ENCODE measurements around the gene CASKIN1.
"Not testable (repeated sequence)": the region's sequence is repeated elsewhere in the genome, so short reads cannot be mapped to it uniquely, and the experiment has no call there.

The CASKIN1 gene

GRCh38 chr16:2155091-2155950 lies 41.1 kb downstream of the CASKIN1 start, which contains the start of gene TRAF7:
TRAF7 (plus strand) TSS chr16:2155782; CDS start chr16:2163921, 8,139 bp downstream.
- peak; percentile 100 for DNase-seq

- no peak for DNase-seq
Observed at GRCh38 chr16:2154533-2155090, 41.8 kb downstream of the CASKIN1 start.

GRCh38 chr16:2152695-2153506 lies 43.5 kb downstream of the CASKIN1 start:
- no peak for DNase-seq

- no peak for DNase-seq
Observed at GRCh38 chr16:2151188-2152091, 45.0 kb downstream of the CASKIN1 start.

GRCh38 chr16:2150418-2151187 lies 45.8 kb downstream of the CASKIN1 start:
- no peak for DNase-seq

- no peak for DNase-seq
Observed at GRCh38 chr16:2149630-2150417, 46.6 kb downstream of the CASKIN1 start.

GRCh38 chr16:2148714-2149629 lies 47.4 kb downstream of the CASKIN1 start:
- no peak for DNase-seq

GRCh38 chr16:2147981-2148671 lies 48.3 kb downstream of the CASKIN1 start, which contains the start of gene RAB26:
RAB26 (plus strand) TSS chr16:2148625; CDS start chr16:2148784, 159 bp downstream.
- peak; percentile 42 for DNase-seq

- DNase-seq, result no peak
Observed at GRCh38 chr16:2147378-2147777, 49.0 kb downstream of the CASKIN1 start.

- no peak for DNase-seq
Observed at GRCh38 chr16:2145843-2146242, 50.6 kb downstream of the CASKIN1 start.

- DNase-seq, result no peak
Observed at GRCh38 chr16:2143878-2144485, 52.4 kb downstream of the CASKIN1 start.

GRCh38 chr16:2142942-2143877 lies 53.2 kb downstream of the CASKIN1 start:
- DNase-seq, result no peak

GRCh38 chr16:2135770-2136490 lies 60.5 kb downstream of the CASKIN1 start, which contains the start of gene PKD1:
PKD1 (minus strand) TSS chr16:2135898; CDS start chr16:2135689, 209 bp downstream.
- peak; percentile 99 for DNase-seq

- not testable (repeated sequence) for DNase-seq
Observed at GRCh38 chr16:2135071-2135470, 61.3 kb downstream of the CASKIN1 start.

- DNase-seq, result not testable (repeated sequence)
Observed at GRCh38 chr16:2133797-2134196, 62.6 kb downstream of the CASKIN1 start.

GRCh38 chr16:2129890-2130447 lies 66.4 kb downstream of the CASKIN1 start:
- DNase-seq, result not testable (repeated sequence)
